Thyroid gland (tissue), 4 donors: ENCODE data around the gene NDEL1.

Source experiments
- CTCF ChIP-seq, 6 experiments: fragments of 200-600 bp in 3 of 6; fragments of 450-650 bp in 3 of 6; sonication (generic) in 3 of 6; IDR thresholded peaks; one replicate each; pipeline ENCODE4 v1.5.1; 2016 to 2019; ENCODE audit warnings: antibody characterized with exemption in 6 of 6, mild to moderate bottlenecking in 2 of 6, inconsistent platforms in 1 of 6, moderate library complexity in 1 of 6
- POLR2A ChIP-seq, 2 donors: fragments of 450-650 bp; IDR thresholded peaks; one replicate each; pipeline ENCODE4 v1.6.1; 2017; ENCODE audit warnings: antibody characterized with exemption in 2 of 2, mild to moderate bottlenecking in 2 of 2, moderate library complexity in 1 of 2

DNA sequence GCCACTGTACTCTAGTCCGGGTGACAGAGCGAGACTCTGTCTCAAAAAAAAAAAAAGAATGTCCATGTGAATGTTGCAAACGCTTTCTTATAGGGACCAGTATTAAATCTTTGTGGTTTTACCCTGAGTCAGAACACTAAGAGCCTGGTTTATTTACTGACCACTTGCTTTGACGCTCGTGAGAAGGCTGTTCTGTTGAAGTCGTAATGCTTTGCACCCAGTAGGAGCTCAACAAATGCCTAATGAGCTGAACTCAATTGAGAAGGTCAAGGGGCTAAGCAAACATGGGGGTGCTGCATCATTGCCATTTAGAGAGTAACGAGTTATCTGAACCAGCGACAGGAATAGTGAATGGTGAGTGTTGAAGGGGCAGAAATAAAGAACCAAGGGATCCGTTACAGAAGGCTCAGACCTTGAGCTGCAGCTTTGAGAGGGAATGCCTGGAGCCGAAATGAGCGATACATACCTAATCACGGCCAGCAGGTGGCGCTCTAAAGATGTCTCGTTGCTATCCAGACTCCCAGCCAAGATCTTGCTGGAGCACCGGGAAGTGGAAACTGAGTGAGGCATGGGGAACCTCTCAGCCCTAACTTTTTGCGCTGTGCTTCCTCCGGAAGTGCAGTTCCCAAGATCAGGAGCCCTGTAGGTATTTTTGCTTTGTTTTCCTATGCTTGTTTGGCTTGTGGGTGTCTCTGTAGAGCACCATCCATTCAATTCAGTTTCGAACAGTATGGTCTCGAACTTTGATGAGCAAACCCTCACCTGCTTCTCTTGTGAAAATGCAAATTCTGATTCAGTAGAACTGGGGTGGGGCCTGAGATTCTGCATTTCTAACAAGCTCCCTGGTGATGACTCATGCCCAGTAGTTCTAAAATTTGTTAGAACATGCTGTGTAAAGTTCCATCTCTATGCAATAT is 25.5 kb upstream of the NDEL1 start:
- TF ChIP-seq CTCF (IDR thresholded peaks at IDR 0.05), result peak; percentile 73 to 87 (median 82)
- TF ChIP-seq POLR2A (IDR thresholded peaks at IDR 0.05), result no peak
